AG09319 (cell line): Measurements from ENCODE around the gene KCNJ10.

Experiments used
- DNase-seq: peaks from one replicate; pipeline ENCODE4 v3.0.0-alpha.2; 2010; ENCODE audit warnings: low read depth; ENCODE audit errors: extremely low read depth
- TF ChIP-seq, protein P1 (sequence below): IDR thresholded peaks from 2 replicates; pipeline ENCODE4 v1.5.1; 2011; ENCODE audit warnings: low read depth, mild to moderate bottlenecking, inconsistent platforms, low read length, moderate library complexity

KCNJ10 gene

GRCh38 chr1:159992161-159992560 is 77.8 kb downstream of the KCNJ10 start:
- TF ChIP-seq, protein P1, sequence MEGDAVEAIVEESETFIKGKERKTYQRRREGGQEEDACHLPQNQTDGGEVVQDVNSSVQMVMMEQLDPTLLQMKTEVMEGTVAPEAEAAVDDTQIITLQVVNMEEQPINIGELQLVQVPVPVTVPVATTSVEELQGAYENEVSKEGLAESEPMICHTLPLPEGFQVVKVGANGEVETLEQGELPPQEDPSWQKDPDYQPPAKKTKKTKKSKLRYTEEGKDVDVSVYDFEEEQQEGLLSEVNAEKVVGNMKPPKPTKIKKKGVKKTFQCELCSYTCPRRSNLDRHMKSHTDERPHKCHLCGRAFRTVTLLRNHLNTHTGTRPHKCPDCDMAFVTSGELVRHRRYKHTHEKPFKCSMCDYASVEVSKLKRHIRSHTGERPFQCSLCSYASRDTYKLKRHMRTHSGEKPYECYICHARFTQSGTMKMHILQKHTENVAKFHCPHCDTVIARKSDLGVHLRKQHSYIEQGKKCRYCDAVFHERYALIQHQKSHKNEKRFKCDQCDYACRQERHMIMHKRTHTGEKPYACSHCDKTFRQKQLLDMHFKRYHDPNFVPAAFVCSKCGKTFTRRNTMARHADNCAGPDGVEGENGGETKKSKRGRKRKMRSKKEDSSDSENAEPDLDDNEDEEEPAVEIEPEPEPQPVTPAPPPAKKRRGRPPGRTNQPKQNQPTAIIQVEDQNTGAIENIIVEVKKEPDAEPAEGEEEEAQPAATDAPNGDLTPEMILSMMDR = no peak
- DNase-seq = no peak

DNA sequence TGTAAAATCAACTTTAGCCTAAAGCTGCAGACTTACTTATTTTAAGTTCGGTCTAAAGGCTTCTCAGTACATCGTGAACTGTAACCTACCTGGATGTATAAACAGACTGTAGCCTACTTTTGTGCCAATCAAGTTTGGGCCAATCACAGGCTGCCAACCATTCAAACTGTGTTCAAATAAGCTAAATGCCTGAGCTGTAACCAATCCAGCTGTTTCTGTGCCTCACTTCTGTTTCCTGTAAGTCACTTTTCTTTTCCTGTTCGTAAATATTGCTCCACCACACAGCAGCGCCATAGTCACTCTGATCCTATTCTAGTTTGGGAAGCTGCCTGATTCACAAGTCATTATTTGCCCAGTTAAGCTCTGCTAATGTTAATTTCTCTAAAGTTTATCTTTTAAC is 78.4 kb downstream of the KCNJ10 start:
- TF ChIP-seq, protein P1 = no peak
- DNase-seq = no peak

- TF ChIP-seq, protein P1 = no peak
- DNase-seq = no peak
These were observed 80.0 kb downstream of the KCNJ10 start for GRCh38 chr1:159990005-159990404.

- TF ChIP-seq, protein P1 = no peak
- no peak for DNase-seq
These were observed 80.4 kb downstream of the KCNJ10 start for GRCh38 chr1:159989581-159989980.

- DNase-seq = no peak
- TF ChIP-seq, protein P1 = no peak
These were observed 82.0 kb downstream of the KCNJ10 start for GRCh38 chr1:159988006-159988405.

- TF ChIP-seq, protein P1 = no peak
These were observed 82.8 kb downstream of the KCNJ10 start for GRCh38 chr1:159987186-159987585.

DNA sequence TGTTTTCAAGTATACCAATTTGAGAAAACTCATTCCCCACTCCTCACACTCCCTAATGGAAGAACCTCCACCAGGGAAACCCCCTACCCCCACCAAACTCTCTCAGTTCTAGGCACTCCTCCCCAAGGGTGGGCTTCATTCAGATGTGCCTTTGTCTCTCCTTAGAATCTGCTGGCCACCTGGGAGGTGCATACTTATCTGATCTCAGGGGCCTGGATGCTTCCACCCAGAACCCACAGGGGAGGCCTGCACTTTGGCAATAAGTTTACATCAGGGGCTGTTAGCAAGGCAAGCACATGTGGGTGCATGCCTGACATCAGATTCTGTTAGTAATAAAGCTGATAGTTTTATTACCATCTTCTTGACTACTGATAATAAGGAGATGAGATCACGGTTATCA is 83.4 kb downstream of the KCNJ10 start:
- no peak for DNase-seq
- TF ChIP-seq, protein P1 = no peak

More at GRCh38 chr1:159987186-159987585, 82.8 kb downstream of the KCNJ10 start:
- DNase-seq = no peak
